A673 (cell line): ENCODE data around the gene GPD1L. TPM values are rescaled to one million over a fixed set of nuclear protein-coding genes. Genes with fewer than 3 reads are reported as not detected.

Source experiments
- BruUV-seq: library from RNA; stranded (reverse); fragments of 400-500 nt; replicated peaks from 2 replicates; lab custom pipeline; 2021; lab: Mats Ljungman, UMichigan
- CTCF ChIA-PET: fragments of 300-600 bp; sonication (Branson Sonifier 250); formaldehyde crosslinking; loops from one replicate; lab custom pipeline; 2022; ENCODE audit warnings: antibody characterized with exemption; lab: Charles Lee
- POLR2A ChIA-PET: fragments of 300-600 bp; sonication (Branson Sonifier 250); formaldehyde crosslinking; loops from one replicate; lab custom pipeline; 2022; ENCODE audit warnings: antibody characterized with exemption; ENCODE audit not compliant: low non-redundant PET; lab: Charles Lee
- DNase-seq: peaks from one replicate; pipeline ENCODE4 v3.0.0-alpha.2; 2015; ENCODE audit warnings: low spot score
- H3K27ac ChIP-seq: fragments of 200-600 bp; sonication (generic); 2 replicates; pipeline ENCODE4 v1.5.1; 2016; ENCODE audit warnings: mixed run types, low read depth, mild to moderate bottlenecking, mixed read lengths, antibody characterized with exemption, low read length; ENCODE audit not compliant: poor library complexity, severe bottlenecking
- H3K27me3 ChIP-seq: fragments of 200-600 bp; sonication (generic); replicated peaks from 2 replicates; pipeline ENCODE4 v1.6.1; 2017; ENCODE audit warnings: mixed run types, low read depth, mild to moderate bottlenecking, mixed read lengths, antibody characterized with exemption, low read length; ENCODE audit not compliant: insufficient read depth, poor library complexity
- H3K36me3 ChIP-seq: fragments of 200-600 bp; sonication (generic); 2 replicates; pipeline ENCODE4 v1.6.1; 2016; ENCODE audit warnings: mixed run types, mild to moderate bottlenecking, mixed read lengths, antibody characterized with exemption, low read length; ENCODE audit not compliant: insufficient read depth, poor library complexity, severe bottlenecking
- H3K4me1 ChIP-seq: fragments of 200-600 bp; sonication (generic); 2 replicates; pipeline ENCODE4 v1.6.1; 2017; ENCODE audit warnings: mixed run types, mild to moderate bottlenecking, mixed read lengths, antibody characterized with exemption, low read length; ENCODE audit not compliant: insufficient read depth, poor library complexity, severe bottlenecking
- H3K4me3 ChIP-seq: fragments of 200-600 bp; sonication (generic); 2 replicates; pipeline ENCODE4 v1.5.1; 2016; ENCODE audit warnings: low read depth, mixed run types, mild to moderate bottlenecking, mixed read lengths, low read length; ENCODE audit not compliant: poor library complexity, severe bottlenecking
- H3K9me3 ChIP-seq: fragments of 200-600 bp; sonication (generic); 2 replicates; pipeline ENCODE4 v1.6.1; 2016; ENCODE audit warnings: mixed run types, low read depth, mild to moderate bottlenecking, mixed read lengths, antibody characterized with exemption, low read length; ENCODE audit not compliant: poor library complexity, severe bottlenecking
- CTCF ChIP-seq: fragments of 300-800, 200-600 bp; sonication (generic); conservative IDR thresholded peaks from 2 replicates; pipeline ENCODE4 v1.5.1; 2017; ENCODE audit warnings: low read depth, mild to moderate bottlenecking, antibody characterized with exemption, low read length, moderate library complexity, mixed read lengths
- EZH2 ChIP-seq: fragments of 200-600 bp; sonication (generic); IDR thresholded peaks from 2 replicates; pipeline ENCODE4 v1.6.1; 2017; ENCODE audit warnings: borderline replicate concordance, low read depth, mild to moderate bottlenecking, mixed read lengths, antibody characterized with exemption, low read length; ENCODE audit not compliant: poor library complexity, severe bottlenecking
- intact Hi-C: fragments of 100-400 bp; cut with micrococcal nuclease; formaldehyde crosslinking; loops from one replicate; pipeline ENCODE4 v1.10.0; 2022; ENCODE audit not compliant: unreplicated experiment
- total RNA-seq: library from RNA; stranded (reverse); gene quantifications from 2 replicates; pipeline ENCODE4 v1.2.3, GENCODE V29; 2021

Gene GPD1L
- total RNA-seq, 1 experiment from 2014 or later: 9.9 TPM

GRCh38 chr3:32078085-32078634 is 28.3 kb upstream of the GPD1L start:
- no peak for DNase-seq
- H3K27ac ChIP-seq: no peak overlapping the region
- TF ChIP-seq CTCF: no peak
- TF ChIP-seq EZH2: no peak
- H3K27me3 ChIP-seq: no peaks in the 10 kb centered on the region
- BruUV-seq: no TSS peak
- intact Hi-C loops: no loop called here
- H3K4me3 ChIP-seq: no peak overlapping the region
- ChIA-PET POLR2A (no interaction called here), CTCF (no interaction called here)
- H3K4me1 ChIP-seq: no peaks in the 10 kb centered on the region
- no peaks in the 10 kb centered on the region for H3K9me3 ChIP-seq
- H3K36me3 ChIP-seq: no peaks in the 10 kb centered on the region

- TF ChIP-seq CTCF (no peak), EZH2 (no peak)
- H3K9me3 ChIP-seq: no peaks in the 10 kb centered on the region
- intact Hi-C loops: no loop called here
- POLR2A ChIA-PET: no interaction called here
- no peaks in the 10 kb centered on the region for H3K4me1 ChIP-seq
- no peak overlapping the region for H3K27ac ChIP-seq
- no peak overlapping the region for H3K4me3 ChIP-seq
- no peaks in the 10 kb centered on the region for H3K36me3 ChIP-seq
- CTCF ChIA-PET: no interaction called here
- DNase-seq: no peak
- no TSS peak for BruUV-seq
- no peaks in the 10 kb centered on the region for H3K27me3 ChIP-seq
Observed at GRCh38 chr3:32078864-32079263, 27.6 kb upstream of the GPD1L start.

- BruUV-seq: no TSS peak
- H3K4me1 ChIP-seq: no peaks in the 10 kb centered on the region
- no peak overlapping the region for H3K4me3 ChIP-seq
- H3K27ac ChIP-seq: no peak overlapping the region
- no peaks in the 10 kb centered on the region for H3K27me3 ChIP-seq
- POLR2A ChIA-PET: no interaction called here
- no peak for DNase-seq
- CTCF ChIA-PET: no interaction called here
- intact Hi-C loops: no loop called here
- H3K36me3 ChIP-seq: no peaks in the 10 kb centered on the region
- H3K9me3 ChIP-seq: no peaks in the 10 kb centered on the region
- TF ChIP-seq EZH2 (no peak), CTCF (no peak)
Observed at GRCh38 chr3:32082721-32083120, 23.7 kb upstream of the GPD1L start.
